ENCODE results near the gene AP4B1.
A peak's percentile ranks its signal among the peaks of the same experiment; 100 is the strongest.

Gene AP4B1

GRCh38 chr1:113930499-113931161 lies 26.0 kb upstream of the AP4B1 start:
- DNase-seq (ENCODE audit: extremely low read depth in 1 of 2, low read depth in 1 of 2), result peak; percentile 44 to 66

- DNase-seq (ENCODE audit: extremely low read depth in 1 of 2, low read depth in 1 of 2), result peak; percentile 39 to 50
These were observed 25.3 kb upstream of the AP4B1 start for GRCh38 chr1:113929750-113930498.

GRCh38 chr1:113928941-113929749 lies 24.5 kb upstream of the AP4B1 start, which contains the start of gene HIPK1:
Gene HIPK1, plus strand, starts transcription at chr1:113929324.
- DNase-seq (ENCODE audit: extremely low read depth in 1 of 2, low read depth in 1 of 2), result peak; percentile 79 to 91

GRCh38 chr1:113928187-113928930 lies 23.8 kb upstream of the AP4B1 start:
- DNase-seq (ENCODE audit: extremely low read depth in 1 of 2, low read depth in 1 of 2), result no peak

GRCh38 chr1:113924473-113924872 lies 19.9 kb upstream of the AP4B1 start:
- no peak for DNase-seq (ENCODE audit: extremely low read depth in 1 of 2, low read depth in 1 of 2)

GRCh38 chr1:113922957-113923356 lies 18.4 kb upstream of the AP4B1 start:
- DNase-seq (ENCODE audit: extremely low read depth in 1 of 2, low read depth in 1 of 2), result no peak

GRCh38 chr1:113918243-113918642 lies 13.6 kb upstream of the AP4B1 start:
- no peak for DNase-seq (ENCODE audit: extremely low read depth in 1 of 2, low read depth in 1 of 2)

- DNase-seq (ENCODE audit: extremely low read depth in 1 of 2, low read depth in 1 of 2), result no peak
These were observed 12.9 kb upstream of the AP4B1 start for GRCh38 chr1:113917400-113918082.

GRCh38 chr1:113916974-113917373 lies 12.4 kb upstream of the AP4B1 start:
- no peak for DNase-seq (ENCODE audit: extremely low read depth in 1 of 2, low read depth in 1 of 2)

- no peak for DNase-seq (ENCODE audit: extremely low read depth in 1 of 2, low read depth in 1 of 2)
These were observed 9.5 kb upstream of the AP4B1 start for GRCh38 chr1:113913887-113914664.

GRCh38 chr1:113913312-113913668 lies 8.7 kb upstream of the AP4B1 start:
- no peak for DNase-seq (ENCODE audit: extremely low read depth in 1 of 2, low read depth in 1 of 2)

- DNase-seq (ENCODE audit: extremely low read depth in 1 of 2, low read depth in 1 of 2), result no peak
These were observed 8.2 kb upstream of the AP4B1 start for GRCh38 chr1:113912594-113913311.

GRCh38 chr1:113905435-113905861 lies 849 bp upstream of the AP4B1 start:
- peak in 1 of 2 donors; percentile 12 for DNase-seq (ENCODE audit: extremely low read depth in 1 of 2, low read depth in 1 of 2)

GRCh38 chr1:113904293-113904673 lies 316 bp downstream of the AP4B1 start:
- DNase-seq (ENCODE audit: extremely low read depth in 1 of 2, low read depth in 1 of 2), result no peak

GRCh38 chr1:113903501-113904292 lies 902 bp downstream of the AP4B1 start:
- no peak for DNase-seq (ENCODE audit: extremely low read depth in 1 of 2, low read depth in 1 of 2)

- DNase-seq (ENCODE audit: extremely low read depth in 1 of 2, low read depth in 1 of 2), result no peak
These were observed 3.4 kb downstream of the AP4B1 start for GRCh38 chr1:113901191-113901590.

GRCh38 chr1:113899111-113899510 lies 5.5 kb downstream of the AP4B1 start:
- DNase-seq (ENCODE audit: extremely low read depth in 1 of 2, low read depth in 1 of 2), result no peak

GRCh38 chr1:113898241-113898814 lies 6.3 kb downstream of the AP4B1 start:
- DNase-seq (ENCODE audit: extremely low read depth in 1 of 2, low read depth in 1 of 2), result no peak

Data from activated CD8-positive, alpha-beta memory T cell treated with anti-CD3 and anti-CD28 coated beads for 1 hour (primary cell).